Omental fat pad (tissue), 4 donors: Measurements from ENCODE around the gene FAM117A. TPM values are rescaled to one million over a fixed set of nuclear protein-coding genes. Genes with fewer than 3 reads are reported as not detected.
"Not testable (repeated sequence)": the region's sequence is repeated elsewhere in the genome, so short reads cannot be mapped to it uniquely, and the experiment has no call there.

ENCODE experiments used
- ATAC-seq: fragments of 150-250 bp; one replicate; pipeline ENCODE4 v1.9.1; 2016; ENCODE audit warnings: mild to moderate bottlenecking, moderate library complexity; ENCODE audit not compliant: low FRiP score
- DNase-seq: peaks from one replicate; pipeline ENCODE4 v3.0.0-alpha.2; 2019; ENCODE audit warnings: low spot score
- CTCF ChIP-seq, 3 donors: fragments of 450-650 bp; IDR thresholded peaks; one replicate each; pipeline ENCODE4 v1.5.1; 2016 to 2017; ENCODE audit warnings: antibody characterized with exemption in 3 of 3, mild to moderate bottlenecking in 3 of 3, moderate library complexity in 2 of 3
- total RNA-seq, 4 donors: library from RNA; depleted of rRNA; stranded (reverse); fragments of >200 nt; gene quantifications; one replicate each; pipeline ENCODE4 v1.1.0, GENCODE V29; 2016

FAM117A gene
- total RNA-seq, 4 donors from 2014 or later = 4.1 to 15.8 (median 10.7) TPM

DNA sequence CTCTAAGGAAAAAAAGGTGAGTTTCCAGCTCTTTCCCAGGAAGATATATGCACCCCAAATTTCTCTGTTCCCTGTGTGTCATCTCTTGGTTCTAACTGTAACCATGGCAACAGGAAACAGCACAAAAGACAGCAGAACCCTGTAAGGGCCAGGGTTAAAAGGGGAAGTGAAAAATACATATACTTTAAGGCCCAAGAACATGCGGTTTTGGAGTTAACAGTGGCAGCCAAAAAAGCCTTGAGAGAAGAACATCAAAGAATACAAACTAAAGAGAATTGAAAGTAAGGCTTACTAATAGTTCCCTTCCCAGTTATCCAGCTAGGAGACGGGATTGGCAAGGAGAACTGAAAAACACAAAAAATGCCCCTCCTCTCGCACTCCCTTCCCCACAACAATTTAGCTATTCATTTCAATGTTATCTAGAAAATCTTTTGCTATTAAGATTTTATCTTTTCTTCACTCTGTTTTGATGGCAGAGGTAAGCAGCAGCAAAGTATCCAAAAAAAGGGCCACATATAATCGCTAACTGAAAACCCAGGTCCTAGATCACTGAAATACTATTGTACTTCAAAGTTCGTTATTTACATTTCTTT lies 87.6 kb downstream of the FAM117A start:
- DNase-seq = no peak
- no peak for ATAC-seq
- no peak for TF ChIP-seq CTCF (IDR thresholded peaks at IDR 0.05)

DNA sequence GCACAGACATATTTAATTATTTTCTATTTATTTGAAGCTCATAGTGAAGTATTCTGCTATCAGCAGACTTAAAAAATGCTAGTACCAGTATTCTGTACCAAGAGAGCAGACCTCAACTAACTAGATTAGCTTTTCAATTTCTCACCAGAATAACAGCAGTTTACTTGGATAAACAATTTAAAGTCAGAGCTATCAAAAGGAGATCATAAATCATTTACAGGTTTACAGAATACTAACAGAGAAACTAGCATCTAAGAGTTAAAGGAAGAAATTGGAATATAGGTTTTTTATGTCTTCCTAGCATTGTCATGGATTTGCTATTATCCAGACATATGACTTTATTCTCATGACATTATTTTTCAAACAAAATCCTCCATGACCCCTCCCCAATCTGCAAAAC lies 89.4 kb downstream of the FAM117A start:
- ATAC-seq (no peak), DNase-seq (no peak)
- TF ChIP-seq CTCF (IDR thresholded peaks at IDR 0.05) = no peak

DNA sequence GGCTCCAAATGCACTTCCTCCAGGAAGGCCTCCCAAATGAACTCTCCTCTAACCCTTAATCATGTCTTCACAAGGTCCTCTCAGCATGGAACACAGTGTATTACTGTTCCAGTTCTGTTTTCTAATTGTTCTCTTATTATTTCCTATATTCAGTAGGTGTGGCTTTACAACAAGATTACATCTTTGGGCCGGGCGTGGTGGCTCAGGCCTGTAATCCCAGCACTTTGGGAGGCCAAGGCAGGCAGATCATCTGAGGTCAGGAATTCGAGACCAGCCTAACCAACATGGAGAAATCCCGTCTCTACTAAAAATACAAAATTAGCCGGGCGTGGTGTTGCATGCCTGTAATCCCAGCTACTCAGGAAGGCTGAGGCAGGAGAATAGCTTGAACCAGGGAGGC lies 90.3 kb downstream of the FAM117A start:
- not testable (repeated sequence) for ATAC-seq, DNase-seq

- ATAC-seq (no peak), DNase-seq (no peak)
- no peak for TF ChIP-seq CTCF (IDR thresholded peaks at IDR 0.05)
Measured at GRCh38 chr17:49670641-49671040, 93.3 kb downstream of the FAM117A start.

GRCh38 chr17:49670002-49670401 lies 93.9 kb downstream of the FAM117A start:
- no peak for TF ChIP-seq CTCF (IDR thresholded peaks at IDR 0.05)
- DNase-seq (no peak), ATAC-seq (no peak)

- no peak for TF ChIP-seq CTCF (IDR thresholded peaks at IDR 0.05)
- no peak for DNase-seq
- ATAC-seq = peak; percentile 57
Measured at GRCh38 chr17:49667854-49668253, 96.1 kb downstream of the FAM117A start.

DNA sequence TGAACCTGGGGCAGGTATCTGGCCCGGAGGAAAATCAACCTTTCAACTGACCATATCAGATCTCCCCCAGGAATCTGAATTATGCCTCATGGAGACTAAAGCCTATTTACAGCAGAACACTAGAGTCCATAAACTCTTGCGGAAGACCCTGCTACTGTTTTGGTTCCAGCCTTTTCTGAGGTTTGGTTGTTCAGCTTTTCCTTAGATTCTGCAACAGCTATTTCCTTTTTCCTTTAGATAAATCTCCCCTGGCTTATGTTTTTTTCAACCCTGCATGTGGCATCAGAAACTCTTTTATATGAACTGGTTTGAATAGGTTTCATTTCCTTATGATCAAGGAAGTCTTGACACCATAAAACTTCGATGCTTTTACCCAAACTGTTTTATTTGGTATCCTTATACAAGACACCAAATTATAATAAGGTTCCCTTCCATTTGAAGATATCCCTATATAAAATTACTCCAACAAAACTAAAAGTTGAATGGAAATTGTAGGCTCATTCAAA lies 99.2 kb downstream of the FAM117A start:
- no peak for ATAC-seq
- TF ChIP-seq CTCF (IDR thresholded peaks at IDR 0.05) = no peak

More for the DNA sequence above, 99.2 kb downstream of the FAM117A start:
- DNase-seq = no peak

Other genes with a start within 250 kb of the FAM117A start
- gene NXPH3, start 188.3 kb downstream of the FAM117A start, total RNA-seq = 1 to 10 TPM; 2.9 to 7.4 (median 5.8) TPM
- 10 to 100 TPM; 33.7 to 73.5 (median 50.4) TPM for gene SPOP, start 86.0 kb downstream of the FAM117A start, total RNA-seq
- gene SLC35B1, start 56.2 kb downstream of the FAM117A start, total RNA-seq = 10 to 100 TPM; 30.6 to 47.8 (median 43.3) TPM
- gene KAT7, start 24.6 kb upstream of the FAM117A start, total RNA-seq = 10 to 100 TPM; 19.9 to 32.6 (median 21.0) TPM
- gene TAC4, start 83.9 kb upstream of the FAM117A start, total RNA-seq = not detected
- gene DLX4, start 205.1 kb upstream of the FAM117A start, total RNA-seq = under 1 TPM in 1 of 4 donors, not detected in 3; 0.37 TPM
- under 1 TPM in 1 of 4 donors, not detected in 3; 0.28 TPM for gene DLX3, start 231.1 kb upstream of the FAM117A start, total RNA-seq